Natural killer cell treated with Interleukin-12 subunit alpha and Interleukin-12 subunit beta and Interleukin-15 and Interleukin-18, amount 100 ng/mL, for 72 hours (primary cell): ENCODE data around the gene BBIP1. TPM values are rescaled to one million over a fixed set of nuclear protein-coding genes. Genes with fewer than 3 reads are reported as not detected.
A peak's percentile ranks its signal among the peaks of the same experiment; 100 is the strongest.

Source experiments
- ATAC-seq, 2 donors: fragments of 150-1000 bp; cut with Tn5 transposase in 1 of 2; sonication (Bioruptor Pico), chemical (Tn5 transposase) in 1 of 2; 2 replicates each; pipeline ENCODE4 v1.10.0; 2021
- DNase-seq: peaks from one replicate; pipeline ENCODE4 v3.0.0; 2022; ENCODE audit warnings: low spot score
- H3K27ac Mint-ChIP-seq, 2 donors: 1 replicate in 1 of 2; 2 replicates in 1 of 2; pipeline ENCODE4 v1.8.0; 2022; ENCODE audit warnings: mixed read lengths in 2 of 2, mild to moderate bottlenecking in 1 of 2, moderate library complexity in 1 of 2
- H3K27me3 Mint-ChIP-seq, 2 donors: 1 replicate in 1 of 2; 2 replicates in 1 of 2; pipeline ENCODE4 v1.8.0; 2022; ENCODE audit warnings: mixed read lengths in 2 of 2
- H3K36me3 Mint-ChIP-seq: one replicate; pipeline ENCODE4 v1.8.0; 2022; ENCODE audit warnings: mixed read lengths
- H3K4me1 Mint-ChIP-seq, 2 donors: 1 replicate in 1 of 2; 2 replicates in 1 of 2; pipeline ENCODE4 v1.8.0; 2022; ENCODE audit warnings: low read depth in 2 of 2, mixed read lengths in 2 of 2, mild to moderate bottlenecking in 1 of 2
- H3K4me3 Mint-ChIP-seq: one replicate; pipeline ENCODE4 v1.8.0; 2022; ENCODE audit warnings: mixed read lengths
- H3K9me3 Mint-ChIP-seq: 2 replicates; pipeline ENCODE4 v1.8.0; 2022; ENCODE audit warnings: mixed read lengths
- total RNA-seq, 2 donors: library from RNA; stranded (reverse); gene quantifications; one replicate each; pipeline ENCODE4 v1.2.3, GENCODE V29; 2022

BBIP1 gene
- total RNA-seq, 2 donors from 2014 or later = 29.0 to 33.2 TPM

DNA sequence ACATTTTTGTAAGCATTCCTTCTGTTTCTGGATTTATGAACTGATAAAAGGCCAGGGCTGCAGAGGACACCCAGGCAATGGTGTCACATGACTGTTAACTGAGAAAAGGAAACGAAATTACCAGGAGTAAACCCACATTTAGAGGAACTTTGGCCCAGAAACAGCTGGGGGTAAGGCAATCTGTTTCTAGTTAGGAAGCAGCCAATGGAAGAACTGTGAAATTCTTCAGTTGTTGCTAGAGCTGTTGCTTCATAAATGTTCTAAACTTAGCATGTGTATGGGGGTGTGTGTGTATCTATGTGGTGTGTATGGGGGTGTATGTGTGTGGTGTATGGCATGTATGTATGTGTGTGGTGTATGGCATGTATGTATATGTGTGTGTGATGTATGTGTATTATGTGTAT, 59.0 kb downstream of the BBIP1 start:
- peak overlapping the region; percentile 93 to 97 for H3K27ac Mint-ChIP-seq
- H3K4me1 Mint-ChIP-seq = peaks cover 55 to 60% of the 10 kb centered on the region in 2 donors
- H3K36me3 Mint-ChIP-seq = no peaks in the 10 kb centered on the region
- H3K9me3 Mint-ChIP-seq = no peaks in the 10 kb centered on the region
- DNase-seq (no peak), ATAC-seq (no peak)
- peak overlapping the region; percentile 61 for H3K4me3 Mint-ChIP-seq
- H3K27me3 Mint-ChIP-seq = no peaks in the 10 kb centered on the region

DNA sequence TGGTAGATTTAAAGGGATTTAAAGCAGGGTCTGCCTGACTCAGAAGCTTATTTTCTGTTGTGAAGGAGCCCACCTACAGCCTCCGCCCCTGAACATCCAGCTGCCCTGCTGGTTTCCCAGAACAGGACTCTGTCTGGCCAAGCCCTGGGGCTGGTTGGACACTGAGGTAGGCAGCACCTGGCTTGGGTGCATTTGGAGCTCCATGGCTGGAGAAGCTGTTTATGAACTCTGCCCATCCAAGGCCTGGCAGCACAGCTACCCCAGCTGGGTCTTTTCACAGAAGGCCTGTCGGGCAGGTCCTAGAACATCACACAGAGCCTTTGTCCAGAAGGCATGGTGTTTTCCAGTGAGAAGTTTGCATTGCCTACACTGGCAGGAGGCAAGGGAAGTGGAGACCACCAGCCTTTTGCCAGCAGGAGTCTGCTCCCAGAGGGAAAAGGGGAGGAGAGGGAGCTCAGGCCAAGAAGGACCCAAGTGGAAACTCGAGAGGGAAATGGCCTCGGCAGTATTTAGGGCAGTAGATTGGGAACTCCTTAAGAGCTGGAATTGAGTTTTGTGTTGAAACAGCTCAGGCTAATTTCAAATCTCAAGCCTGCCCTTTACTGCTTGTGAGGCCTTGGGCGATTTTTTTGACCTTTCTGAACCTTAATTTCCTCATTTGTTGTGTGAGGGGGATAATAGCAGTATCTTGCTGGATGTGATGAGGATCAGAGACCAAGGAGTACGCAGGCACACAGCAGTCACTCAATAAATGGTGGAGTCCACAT, 59.6 kb downstream of the BBIP1 start:
- H3K4me3 Mint-ChIP-seq = peak overlapping the region; percentile 61
- ATAC-seq = no peak
- no peaks in the 10 kb centered on the region for H3K27me3 Mint-ChIP-seq

DNA sequence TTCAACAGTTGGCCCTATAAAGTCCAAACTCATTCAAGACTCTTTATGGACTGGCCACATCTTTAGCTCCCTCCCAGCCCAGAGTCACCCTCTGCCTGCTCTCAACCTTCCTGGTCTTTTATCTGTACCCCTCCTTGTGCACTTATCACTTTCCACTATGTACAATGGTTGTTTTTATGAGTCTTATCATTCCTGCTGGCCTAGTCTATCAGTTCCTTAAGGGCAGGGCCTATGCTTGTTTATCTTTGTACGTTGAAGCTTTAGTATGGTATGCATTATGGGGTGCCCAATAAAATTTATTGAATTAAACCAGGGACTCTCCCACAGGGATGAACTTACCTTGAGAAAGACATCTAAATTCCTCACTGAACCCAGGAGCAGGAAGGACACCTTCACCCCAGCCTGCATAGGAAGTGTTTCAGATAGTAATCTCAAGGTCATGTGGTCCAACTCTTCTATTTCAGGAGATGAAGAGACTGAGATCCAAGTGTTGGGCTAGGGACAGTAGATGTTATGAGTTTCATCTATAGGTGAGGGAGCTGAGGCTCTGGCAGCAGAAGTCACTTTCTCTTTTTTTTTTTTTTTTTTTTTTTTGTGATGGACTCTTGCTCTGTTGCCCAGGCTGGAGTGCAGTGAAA, 60.6 kb downstream of the BBIP1 start:
- peak overlapping the region; percentile 0 for H3K4me3 Mint-ChIP-seq
- peak overlapping the region in 1 of 2 donors; percentile 93 for H3K27ac Mint-ChIP-seq
- DNase-seq = no peak
- ATAC-seq = no peak
- H3K9me3 Mint-ChIP-seq = no peaks in the 10 kb centered on the region
- H3K36me3 Mint-ChIP-seq = no peaks in the 10 kb centered on the region
- peaks cover 41 to 54% of the 10 kb centered on the region in 2 donors for H3K4me1 Mint-ChIP-seq
- H3K27me3 Mint-ChIP-seq = no peaks in the 10 kb centered on the region

More for the DNA sequence above, 59.6 kb downstream of the BBIP1 start:
- H3K9me3 Mint-ChIP-seq = no peaks in the 10 kb centered on the region
- H3K36me3 Mint-ChIP-seq = no peaks in the 10 kb centered on the region
- H3K27ac Mint-ChIP-seq = peak overlapping the region; percentile 93 to 97
- no peak for DNase-seq
- H3K4me1 Mint-ChIP-seq = peaks cover 49 to 54% of the 10 kb centered on the region in 2 donors

DNA sequence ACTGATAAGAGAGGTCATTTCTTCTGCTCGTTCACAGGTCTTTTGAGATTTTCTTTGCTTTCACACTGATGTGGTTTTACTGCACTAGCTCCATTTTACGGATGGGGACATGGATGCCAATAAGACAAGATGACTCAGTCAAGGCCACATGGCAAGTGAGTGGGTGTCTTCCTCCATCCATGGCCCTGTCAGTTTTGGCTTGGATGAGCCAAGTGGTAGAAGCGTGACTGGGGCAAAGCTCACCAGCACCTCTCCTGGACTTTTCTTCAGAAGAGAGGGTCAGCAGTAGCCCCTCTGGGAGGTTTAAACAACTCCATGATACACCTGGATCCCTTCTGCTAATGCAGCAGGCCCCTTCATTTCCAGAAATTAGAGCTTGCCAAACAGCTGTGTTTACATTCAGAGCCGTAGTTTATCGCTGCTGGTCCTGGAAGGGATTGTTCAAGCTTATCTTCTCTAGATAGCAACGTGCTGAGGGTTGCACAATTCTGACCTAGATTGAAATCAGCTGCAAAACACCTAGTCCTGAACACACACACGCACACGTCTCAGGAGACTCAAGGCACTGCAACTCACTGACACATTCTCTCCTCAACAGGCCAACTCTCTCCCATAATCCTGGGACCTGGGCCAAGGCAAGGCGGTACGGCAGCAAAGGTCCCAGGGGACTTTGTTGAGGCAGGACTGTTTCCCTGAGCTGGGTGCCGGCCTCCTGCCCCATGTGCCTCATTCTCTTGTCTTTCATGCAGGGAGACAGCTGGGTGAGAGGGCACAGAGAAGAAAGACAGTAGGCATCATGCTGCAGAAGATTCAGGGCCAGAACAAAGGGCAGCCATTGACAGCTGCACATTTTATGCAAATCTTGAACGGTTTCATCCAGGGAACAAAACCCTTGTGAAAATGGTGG, 61.5 kb downstream of the BBIP1 start:
- no peaks in the 10 kb centered on the region for H3K9me3 Mint-ChIP-seq
- peak overlapping the region; percentile 0 for H3K4me3 Mint-ChIP-seq
- H3K4me1 Mint-ChIP-seq = peaks cover 39 to 59% of the 10 kb centered on the region in 2 donors
- H3K36me3 Mint-ChIP-seq = no peaks in the 10 kb centered on the region
- peak; percentile 4 to 44 for ATAC-seq
- H3K27ac Mint-ChIP-seq = peak overlapping the region; percentile 24 to 93
- peaks cover 0 to 4% of the 10 kb centered on the region in 2 donors for H3K27me3 Mint-ChIP-seq
- no peak for DNase-seq

DNA sequence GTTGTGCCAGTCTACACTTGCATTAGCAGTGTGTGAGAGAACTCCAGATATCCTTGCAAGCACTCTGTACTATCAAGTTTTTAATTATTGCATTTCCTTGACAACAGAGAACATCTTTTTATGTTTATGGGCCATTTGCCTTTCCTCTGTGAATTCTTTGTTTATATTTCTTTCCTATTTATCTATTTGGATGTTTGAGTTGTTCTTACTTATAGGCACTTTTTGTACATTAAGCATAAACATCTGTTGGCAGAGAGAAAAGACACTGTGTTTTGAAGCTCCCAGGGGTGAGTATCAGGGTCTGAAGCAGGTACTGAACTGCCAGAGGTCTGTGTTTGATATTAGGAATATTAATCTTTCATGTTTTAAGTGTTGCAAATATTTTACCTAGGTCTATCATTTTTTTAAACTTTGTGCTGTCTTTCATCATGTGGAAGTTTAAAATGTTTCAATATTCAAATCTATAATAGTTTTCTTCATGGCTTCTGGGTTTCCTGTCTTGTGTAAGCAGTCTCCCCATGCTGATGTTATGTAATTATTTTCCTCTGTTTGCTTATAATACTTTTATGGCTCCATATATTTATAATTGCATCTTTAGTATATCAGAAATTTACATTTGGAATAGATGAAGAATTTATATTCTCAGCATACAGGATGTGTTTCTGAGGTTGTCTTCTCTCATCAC, 64.9 kb downstream of the BBIP1 start:
- no peaks in the 10 kb centered on the region for H3K36me3 Mint-ChIP-seq
- DNase-seq (no peak), ATAC-seq (no peak)
- peak overlapping the region in 1 of 2 donors; percentile 0 for H3K27ac Mint-ChIP-seq
- H3K4me1 Mint-ChIP-seq = peaks cover 45 to 66% of the 10 kb centered on the region in 2 donors
- H3K9me3 Mint-ChIP-seq = no peaks in the 10 kb centered on the region
- H3K27me3 Mint-ChIP-seq = peaks cover 0 to 16% of the 10 kb centered on the region in 2 donors
- H3K4me3 Mint-ChIP-seq = no peak overlapping the region

DNA sequence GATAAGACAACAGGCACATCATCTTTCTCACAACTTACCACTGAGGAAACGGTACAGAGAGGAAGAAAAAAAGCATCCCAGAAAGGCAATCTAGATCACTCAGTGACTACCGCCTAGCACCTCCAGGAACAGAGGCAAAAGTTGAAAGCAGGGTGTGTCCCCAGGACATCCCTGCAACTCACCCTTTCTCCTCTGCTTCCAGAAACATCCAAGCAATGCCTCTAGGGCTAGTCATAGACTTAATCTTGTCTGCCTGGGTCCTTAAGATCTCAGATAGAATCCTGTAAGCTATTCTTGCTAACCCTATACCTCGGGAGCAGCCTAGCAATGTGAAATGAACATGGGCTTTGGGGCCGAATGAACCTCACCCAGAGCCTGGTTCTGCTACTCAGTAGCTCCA, 66.0 kb downstream of the BBIP1 start:
- H3K27me3 Mint-ChIP-seq = peaks cover 0 to 16% of the 10 kb centered on the region in 2 donors
- H3K36me3 Mint-ChIP-seq = no peaks in the 10 kb centered on the region
- ATAC-seq (no peak), DNase-seq (no peak)
- H3K4me1 Mint-ChIP-seq = peaks cover 45 to 64% of the 10 kb centered on the region in 2 donors
- peak overlapping the region; percentile 44 to 79 for H3K27ac Mint-ChIP-seq
- H3K4me3 Mint-ChIP-seq = no peak overlapping the region
- H3K9me3 Mint-ChIP-seq = no peaks in the 10 kb centered on the region

DNA sequence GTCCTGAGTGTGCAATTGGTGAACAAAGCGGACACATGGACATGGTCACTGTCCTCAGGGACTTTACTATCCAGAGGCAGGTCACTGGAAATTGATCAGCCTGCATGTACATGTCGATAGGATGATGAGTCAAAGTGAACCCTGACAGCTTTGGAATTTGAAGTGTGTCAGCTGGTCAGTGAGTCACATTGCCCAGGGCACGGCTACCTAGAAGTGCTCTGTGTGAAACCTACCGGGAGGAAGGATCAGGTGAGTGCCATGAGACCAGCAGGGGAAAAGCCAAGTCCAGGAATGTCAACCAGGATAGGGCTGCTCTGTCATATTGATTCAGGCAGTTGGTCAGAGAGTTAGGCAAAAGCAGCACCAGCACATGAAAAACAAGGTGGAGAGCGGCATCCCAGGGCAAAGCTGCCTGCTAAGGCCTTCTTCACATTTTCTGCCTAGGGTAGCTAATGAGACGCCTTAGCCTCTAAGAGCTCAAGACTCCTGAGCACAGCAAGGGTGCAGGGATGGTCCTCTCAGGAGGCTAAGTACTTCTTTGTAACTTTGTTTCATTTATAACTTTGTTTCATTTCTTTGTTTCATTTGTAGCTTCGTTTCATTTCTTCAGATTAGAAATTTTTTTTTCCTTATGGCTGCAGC, 66.6 kb downstream of the BBIP1 start:
- no peaks in the 10 kb centered on the region for H3K9me3 Mint-ChIP-seq
- H3K4me1 Mint-ChIP-seq = peaks cover 40 to 59% of the 10 kb centered on the region in 2 donors
- peaks cover 0 to 16% of the 10 kb centered on the region in 2 donors for H3K27me3 Mint-ChIP-seq
- no peaks in the 10 kb centered on the region for H3K36me3 Mint-ChIP-seq
- peak overlapping the region; percentile 44 to 79 for H3K27ac Mint-ChIP-seq
- ATAC-seq = no peak
- no peak for DNase-seq
- peak overlapping the region; percentile 12 for H3K4me3 Mint-ChIP-seq

DNA sequence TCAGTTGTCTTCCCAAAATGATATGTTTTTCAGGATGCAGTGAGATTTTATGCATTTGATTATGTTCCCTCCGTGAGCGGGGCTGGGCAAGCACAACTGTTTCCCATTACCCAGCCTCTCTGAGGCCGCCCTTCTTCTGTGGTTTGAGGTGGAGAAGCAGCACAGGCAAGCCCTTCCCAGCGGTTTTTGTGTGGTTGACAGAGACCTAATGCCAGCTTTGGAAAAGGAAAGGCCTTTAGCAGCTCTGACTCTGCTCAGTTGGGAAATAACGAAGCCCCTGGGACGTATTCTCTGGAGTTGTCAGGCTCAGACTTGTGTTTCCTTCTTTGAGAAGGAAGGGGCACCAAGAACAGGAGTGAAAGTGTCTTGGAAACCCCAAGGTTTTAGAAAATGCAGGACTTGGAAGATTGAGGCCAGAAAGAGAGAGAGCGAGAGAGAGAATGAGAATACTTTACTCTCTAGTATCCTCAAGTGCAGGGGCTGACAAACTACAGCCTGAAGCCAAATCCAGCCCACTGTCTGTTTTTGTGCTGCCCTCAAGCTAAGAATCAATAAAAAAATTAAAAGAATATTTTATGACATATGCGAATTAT, 67.9 kb downstream of the BBIP1 start:
- peak overlapping the region; percentile 70 for H3K4me3 Mint-ChIP-seq
- no peaks in the 10 kb centered on the region for H3K9me3 Mint-ChIP-seq
- no peaks in the 10 kb centered on the region for H3K36me3 Mint-ChIP-seq
- DNase-seq (no peak), ATAC-seq (no peak)
- H3K27me3 Mint-ChIP-seq = peaks cover 0 to 16% of the 10 kb centered on the region in 2 donors
- peaks cover 44 to 63% of the 10 kb centered on the region in 2 donors for H3K4me1 Mint-ChIP-seq
- H3K27ac Mint-ChIP-seq = peak overlapping the region; percentile 49 to 75

DNA sequence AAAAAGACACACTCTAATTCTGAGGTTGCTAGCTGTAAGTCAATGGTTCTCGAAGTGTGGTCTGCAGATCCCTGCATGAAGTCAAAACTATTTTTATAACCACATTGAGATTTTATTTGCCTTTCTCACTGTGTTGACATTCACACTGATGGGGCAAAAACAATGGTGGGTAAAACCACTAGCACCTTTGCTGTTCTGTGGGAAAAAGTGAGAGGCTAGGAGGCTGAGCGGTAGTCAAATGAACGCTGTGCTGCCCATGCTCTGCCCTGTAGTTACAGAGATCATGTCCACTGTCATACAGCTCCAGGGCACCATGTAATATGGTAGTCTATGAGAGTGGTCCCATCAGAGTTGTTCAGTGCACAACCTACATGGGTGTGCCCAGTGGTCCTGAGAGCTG, 68.9 kb downstream of the BBIP1 start:
- Mint-ChIP-seq H3K4me1 (peaks cover 44 to 71% of the 10 kb centered on the region in 2 donors), H3K27me3 (peaks cover 0 to 16% of the 10 kb centered on the region in 2 donors), H3K27ac (peak overlapping the region; percentile 47 to 83), H3K9me3 (no peaks in the 10 kb centered on the region), H3K4me3 (peak overlapping the region; percentile 70), H3K36me3 (no peaks in the 10 kb centered on the region)
- DNase-seq (no peak), ATAC-seq (peak; percentile 90 to 93)

Other genes with a start within 250 kb of the BBIP1 start
- 10 to 100 TPM; 36.7 to 48.6 TPM for gene PDCD4, start 47.3 kb downstream of the BBIP1 start, total RNA-seq
- 10 to 100 TPM; 56.4 to 76.5 TPM for gene SHOC2, start 424 bp upstream of the BBIP1 start, total RNA-seq
- not detected for gene ADRA2A, start 157.8 kb upstream of the BBIP1 start, total RNA-seq